ENCODE data around the gene SCN10A. TPM values are rescaled to one million over a fixed set of nuclear protein-coding genes. Genes with fewer than 3 reads are reported as not detected.

The SCN10A gene
- total and polyA plus RNA-seq, 2 experiments from 2014 or later = not detected

- no peak for TF ChIP-seq CTCF (IDR thresholded peaks at IDR 0.05; ENCODE audit: low read depth, low read length)
- H3K27me3 ChIP-seq = no peaks in the 10 kb centered on the region
These were observed 59.1 kb downstream of the SCN10A start for GRCh38 chr3:38756892-38757291.

GRCh38 chr3:38755130-38755529, 60.9 kb downstream of the SCN10A start:
- DNase-seq (ENCODE audit: low read depth in 1 of 2, low spot score in 1 of 2) = peak; percentile 7 to 59
- Histone ChIP-seq H3K36me3 (no peaks in the 10 kb centered on the region), H3K27ac (no peak overlapping the region), H3K4me1 (ENCODE audit: low read depth) (no peaks in the 10 kb centered on the region), H3K27me3 (no peaks in the 10 kb centered on the region), H3K4me3 (no peak overlapping the region), H3K9me3 (ENCODE audit: low read depth) (no peaks in the 10 kb centered on the region)
- TF ChIP-seq CTCF (IDR thresholded peaks at IDR 0.05; ENCODE audit: low read depth, low read length) = no peak

More at GRCh38 chr3:38756892-38757291, 59.1 kb downstream of the SCN10A start:
- Histone ChIP-seq H3K9me3 (ENCODE audit: low read depth) (no peaks in the 10 kb centered on the region), H3K36me3 (no peaks in the 10 kb centered on the region), H3K4me3 (no peak overlapping the region), H3K4me1 (ENCODE audit: low read depth) (no peaks in the 10 kb centered on the region), H3K27ac (no peak overlapping the region)
- no peak for DNase-seq (ENCODE audit: low read depth in 1 of 2, low spot score in 1 of 2)

- Histone ChIP-seq H3K36me3 (no peaks in the 10 kb centered on the region), H3K4me1 (ENCODE audit: low read depth) (no peaks in the 10 kb centered on the region), H3K9me3 (ENCODE audit: low read depth) (no peaks in the 10 kb centered on the region), H3K4me3 (no peak overlapping the region), H3K27ac (no peak overlapping the region), H3K27me3 (peaks cover 8% of the 10 kb centered on the region)
- no peak for DNase-seq (ENCODE audit: low read depth in 1 of 2, low spot score in 1 of 2)
- no peak for TF ChIP-seq CTCF (IDR thresholded peaks at IDR 0.05; ENCODE audit: low read depth, low read length)
These were observed 69.4 kb downstream of the SCN10A start for GRCh38 chr3:38746641-38747040.

- no peak overlapping the region for H3K4me3 ChIP-seq
These were observed 73.0 kb downstream of the SCN10A start for GRCh38 chr3:38743043-38743442.

GRCh38 chr3:38742550-38742949, 73.5 kb downstream of the SCN10A start:
- H3K4me1 ChIP-seq (ENCODE audit: low read depth) = no peaks in the 10 kb centered on the region
- H3K9me3 ChIP-seq (ENCODE audit: low read depth) = no peaks in the 10 kb centered on the region
- DNase-seq (ENCODE audit: low read depth in 1 of 2, low spot score in 1 of 2) = no peak
- no peak overlapping the region for H3K4me3 ChIP-seq
- H3K27ac ChIP-seq = no peak overlapping the region
- TF ChIP-seq CTCF (IDR thresholded peaks at IDR 0.05; ENCODE audit: low read depth, low read length) = no peak
- no peaks in the 10 kb centered on the region for H3K36me3 ChIP-seq
- peaks cover 8% of the 10 kb centered on the region for H3K27me3 ChIP-seq

More at GRCh38 chr3:38743043-38743442, 73.0 kb downstream of the SCN10A start:
- no peaks in the 10 kb centered on the region for H3K4me1 ChIP-seq (ENCODE audit: low read depth)
- no peak for DNase-seq (ENCODE audit: low read depth in 1 of 2, low spot score in 1 of 2)
- no peaks in the 10 kb centered on the region for H3K9me3 ChIP-seq (ENCODE audit: low read depth)
- H3K27ac ChIP-seq = no peak overlapping the region
- H3K36me3 ChIP-seq = no peaks in the 10 kb centered on the region
- TF ChIP-seq CTCF (IDR thresholded peaks at IDR 0.05; ENCODE audit: low read depth, low read length) = no peak
- H3K27me3 ChIP-seq = peaks cover 8% of the 10 kb centered on the region

GRCh38 chr3:38740537-38740936, 75.5 kb downstream of the SCN10A start:
- H3K27me3 ChIP-seq = peaks cover 8% of the 10 kb centered on the region
- no peak overlapping the region for H3K4me3 ChIP-seq
- H3K27ac ChIP-seq = no peak overlapping the region
- no peak for TF ChIP-seq CTCF (IDR thresholded peaks at IDR 0.05; ENCODE audit: low read depth, low read length)
- no peaks in the 10 kb centered on the region for H3K9me3 ChIP-seq (ENCODE audit: low read depth)
- no peak for DNase-seq (ENCODE audit: low read depth in 1 of 2, low spot score in 1 of 2)
- no peaks in the 10 kb centered on the region for H3K36me3 ChIP-seq
- H3K4me1 ChIP-seq (ENCODE audit: low read depth) = no peaks in the 10 kb centered on the region
